ENCODE measurements around the gene YPEL1. TPM values are rescaled to one million over a fixed set of nuclear protein-coding genes. Genes with fewer than 3 reads are reported as not detected.

Gene YPEL1
- total RNA-seq, 1 experiment from 2014 or later = 1.2 TPM

DNA sequence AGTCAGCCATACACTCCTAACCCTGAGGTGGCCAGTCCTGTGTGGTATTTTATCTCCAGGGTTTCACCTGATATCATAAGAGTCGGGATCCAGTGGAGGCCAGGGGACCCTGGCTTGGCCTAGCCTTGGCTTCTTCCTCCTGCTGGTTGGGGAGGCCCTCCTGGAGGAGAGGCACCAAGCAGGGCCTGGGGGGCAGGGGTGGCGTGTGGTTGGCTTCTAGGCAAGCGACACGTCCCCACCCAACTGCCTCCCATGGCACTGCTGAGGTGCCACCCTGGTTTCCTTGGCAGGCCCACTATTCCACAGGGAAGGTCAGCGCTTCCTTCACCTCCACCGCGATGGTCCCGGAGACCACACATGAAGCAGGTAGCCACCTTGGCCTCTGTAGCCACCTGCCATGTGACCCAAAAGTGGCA is 49.4 kb downstream of the YPEL1 start:
- Mint-ChIP-seq H3K27ac (ENCODE audit: unreplicated experiment) (no peak overlapping the region), H3K4me1 (ENCODE audit: low read depth, unreplicated experiment) (no peaks in the 10 kb centered on the region), H3K4me3 (ENCODE audit: unreplicated experiment) (no peak overlapping the region), H3K36me3 (ENCODE audit: insufficient read depth, unreplicated experiment) (peaks cover 37% of the 10 kb centered on the region), H3K9me3 (ENCODE audit: unreplicated experiment) (no peaks in the 10 kb centered on the region), H3K27me3 (ENCODE audit: insufficient read depth, unreplicated experiment) (no peaks in the 10 kb centered on the region)
- no peaks in the 10 kb centered on the region for H3K4me1 ChIP-seq
- H3K36me3 ChIP-seq (ENCODE audit: control insufficient read depth, insufficient read depth, low read length) = no peaks in the 10 kb centered on the region
- POLR2A ChIA-PET = no interaction called here
- TF ChIP-seq, protein P1, sequence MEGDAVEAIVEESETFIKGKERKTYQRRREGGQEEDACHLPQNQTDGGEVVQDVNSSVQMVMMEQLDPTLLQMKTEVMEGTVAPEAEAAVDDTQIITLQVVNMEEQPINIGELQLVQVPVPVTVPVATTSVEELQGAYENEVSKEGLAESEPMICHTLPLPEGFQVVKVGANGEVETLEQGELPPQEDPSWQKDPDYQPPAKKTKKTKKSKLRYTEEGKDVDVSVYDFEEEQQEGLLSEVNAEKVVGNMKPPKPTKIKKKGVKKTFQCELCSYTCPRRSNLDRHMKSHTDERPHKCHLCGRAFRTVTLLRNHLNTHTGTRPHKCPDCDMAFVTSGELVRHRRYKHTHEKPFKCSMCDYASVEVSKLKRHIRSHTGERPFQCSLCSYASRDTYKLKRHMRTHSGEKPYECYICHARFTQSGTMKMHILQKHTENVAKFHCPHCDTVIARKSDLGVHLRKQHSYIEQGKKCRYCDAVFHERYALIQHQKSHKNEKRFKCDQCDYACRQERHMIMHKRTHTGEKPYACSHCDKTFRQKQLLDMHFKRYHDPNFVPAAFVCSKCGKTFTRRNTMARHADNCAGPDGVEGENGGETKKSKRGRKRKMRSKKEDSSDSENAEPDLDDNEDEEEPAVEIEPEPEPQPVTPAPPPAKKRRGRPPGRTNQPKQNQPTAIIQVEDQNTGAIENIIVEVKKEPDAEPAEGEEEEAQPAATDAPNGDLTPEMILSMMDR (IDR thresholded peaks at IDR 0.05; ENCODE audit: insufficient read depth in 1 of 2, low read depth in 1 of 2, low read length in 1 of 2, severe bottlenecking in 1 of 2, unreplicated experiment in 1 of 2) = no peak
- intact Hi-C loops (cut with micrococcal nuclease; ENCODE audit: unreplicated experiment) = no loop called here
- DNase-seq = no peak
- CTCF ChIA-PET = no interaction called here
- no peaks in the 10 kb centered on the region for H3K27me3 ChIP-seq (replicated peaks; ENCODE audit: control insufficient read depth, insufficient read depth, low read length)
- no peaks in the 10 kb centered on the region for H3K9me3 ChIP-seq
- H3K4me3 ChIP-seq (ENCODE audit: low read depth, low read length) = no peak overlapping the region
- BruUV-seq (replicated peaks) = no TSS peak

DNA sequence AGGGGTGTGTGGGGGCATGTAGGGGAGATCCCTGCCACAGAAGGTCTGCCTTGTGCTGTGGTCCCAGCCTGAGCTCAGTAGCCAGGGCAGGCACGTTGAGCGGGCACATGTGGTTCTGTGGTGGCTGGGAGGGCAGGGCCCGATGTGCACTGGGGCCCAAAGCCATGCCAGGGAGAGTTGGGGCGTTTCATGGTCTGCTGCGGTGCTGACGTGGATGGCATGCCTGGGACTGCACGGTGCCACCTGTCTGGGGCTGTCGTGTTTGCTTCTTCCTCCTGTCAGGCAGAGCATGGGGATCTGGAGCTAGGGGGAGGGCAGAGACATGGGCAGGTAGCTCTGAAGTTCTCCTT is 50.5 kb downstream of the YPEL1 start:
- CTCF ChIA-PET = no interaction called here

DNA sequence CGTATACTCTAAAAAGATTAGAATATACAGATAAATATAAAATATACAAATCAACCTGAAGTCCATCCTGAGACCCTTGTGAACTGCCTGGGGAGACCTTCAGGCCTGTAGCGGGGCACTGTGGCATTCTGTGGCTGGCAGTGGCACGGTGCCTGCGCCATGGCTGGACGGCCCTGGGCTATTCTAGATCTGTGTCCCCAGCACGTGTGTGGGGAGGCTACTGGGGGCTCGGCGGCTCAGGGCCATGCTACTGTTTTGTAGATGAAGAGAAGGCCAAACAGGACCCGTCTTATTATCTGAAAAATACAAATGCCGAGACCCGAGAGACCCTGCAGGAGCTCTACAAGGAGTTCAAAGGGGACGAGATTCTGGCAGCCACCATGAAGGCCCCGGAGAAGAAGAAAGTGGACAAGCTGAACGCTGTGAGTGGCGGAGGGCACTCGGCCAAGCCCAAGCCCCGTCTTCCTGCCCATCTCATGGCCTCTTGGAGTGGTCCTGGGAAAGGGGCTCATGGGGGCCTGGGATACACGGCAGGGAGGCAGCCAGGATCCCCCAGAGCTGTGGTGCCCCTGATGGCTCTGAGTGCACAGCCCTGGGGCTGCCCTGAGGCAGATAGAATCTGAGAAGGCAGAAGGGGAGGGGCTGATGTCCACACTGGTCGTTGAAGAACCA is 51.0 kb downstream of the YPEL1 start:
- TF ChIP-seq, protein P1 (IDR thresholded peaks at IDR 0.05; ENCODE audit: insufficient read depth in 1 of 2, low read depth in 1 of 2, low read length in 1 of 2, severe bottlenecking in 1 of 2, unreplicated experiment in 1 of 2) = no peak
- POLR2A ChIA-PET = no interaction called here
- no peaks in the 10 kb centered on the region for H3K4me1 ChIP-seq
- Mint-ChIP-seq H3K9me3 (ENCODE audit: unreplicated experiment) (no peaks in the 10 kb centered on the region), H3K27ac (ENCODE audit: unreplicated experiment) (no peak overlapping the region), H3K36me3 (ENCODE audit: insufficient read depth, unreplicated experiment) (peaks cover 38% of the 10 kb centered on the region), H3K4me3 (ENCODE audit: unreplicated experiment) (no peak overlapping the region), H3K4me1 (ENCODE audit: low read depth, unreplicated experiment) (no peaks in the 10 kb centered on the region), H3K27me3 (ENCODE audit: insufficient read depth, unreplicated experiment) (no peaks in the 10 kb centered on the region)
- no peak overlapping the region for H3K4me3 ChIP-seq (ENCODE audit: low read depth, low read length)
- no peaks in the 10 kb centered on the region for H3K27me3 ChIP-seq (replicated peaks; ENCODE audit: control insufficient read depth, insufficient read depth, low read length)
- no peaks in the 10 kb centered on the region for H3K36me3 ChIP-seq (ENCODE audit: control insufficient read depth, insufficient read depth, low read length)
- no peaks in the 10 kb centered on the region for H3K9me3 ChIP-seq
- no peak for DNase-seq
- CTCF ChIA-PET = interaction anchor here (0.7 kb wide), 1 partner anchor 39 kb away, joined by 7 read pairs; no protein-coding TSS in a partner anchor
- no TSS peak for BruUV-seq (replicated peaks)
- intact Hi-C loops (cut with micrococcal nuclease; ENCODE audit: unreplicated experiment) = no loop called here

More for the DNA sequence above, 50.5 kb downstream of the YPEL1 start:
- Histone ChIP-seq H3K4me1 (no peaks in the 10 kb centered on the region), H3K4me3 (ENCODE audit: low read depth, low read length) (no peak overlapping the region), H3K9me3 (no peaks in the 10 kb centered on the region), H3K36me3 (ENCODE audit: control insufficient read depth, insufficient read depth, low read length) (no peaks in the 10 kb centered on the region), H3K27me3 (replicated peaks; ENCODE audit: control insufficient read depth, insufficient read depth, low read length) (no peaks in the 10 kb centered on the region)
- H3K4me1 Mint-ChIP-seq (ENCODE audit: low read depth, unreplicated experiment) = no peaks in the 10 kb centered on the region
- POLR2A ChIA-PET = no interaction called here
- no peak overlapping the region for H3K27ac Mint-ChIP-seq (ENCODE audit: unreplicated experiment)
- H3K36me3 Mint-ChIP-seq (ENCODE audit: insufficient read depth, unreplicated experiment) = peaks cover 43% of the 10 kb centered on the region
- no TSS peak for BruUV-seq (replicated peaks)
- H3K4me3 Mint-ChIP-seq (ENCODE audit: unreplicated experiment) = no peak overlapping the region
- intact Hi-C loops (cut with micrococcal nuclease; ENCODE audit: unreplicated experiment) = no loop called here
- TF ChIP-seq, protein P1 (IDR thresholded peaks at IDR 0.05; ENCODE audit: insufficient read depth in 1 of 2, low read depth in 1 of 2, low read length in 1 of 2, severe bottlenecking in 1 of 2, unreplicated experiment in 1 of 2) = no peak
- H3K9me3 Mint-ChIP-seq (ENCODE audit: unreplicated experiment) = no peaks in the 10 kb centered on the region
- no peaks in the 10 kb centered on the region for H3K27me3 Mint-ChIP-seq (ENCODE audit: insufficient read depth, unreplicated experiment)
- no peak for DNase-seq

Data from Caco-2 (cell line).